T47D (cell line): ENCODE data around the gene EME1.

ENCODE experiments used
- DNase-seq, 2 experiments: peaks; one replicate each; pipeline versions ENCODE4 v3.0.0 to v3.0.0-alpha.2; 2011 to 2012; ENCODE audit warnings: low read depth in 1 of 2, low spot score in 1 of 2
- JUND ChIP-seq: IDR thresholded peaks from 2 replicates; pipeline ENCODE4 v1.6.1; 2012; ENCODE audit warnings: low read depth
- in situ Hi-C: cut with HindIII; loops from 2 replicates; pipeline ENCODE4 v1.10.0; 2016; ENCODE audit warnings: low sequenced_read_pairs, low pct_unique_long_range_greater_than_20kb

EME1 gene

GRCh38 chr17:50375858-50376538 lies 3.0 kb downstream of the EME1 start:
- no peak for TF ChIP-seq JUND
- DNase-seq, result no peak
- in situ Hi-C loops, result no loop called here

GRCh38 chr17:50379351-50380132 lies 6.5 kb downstream of the EME1 start:
- in situ Hi-C loops, result no loop called here
- no peak for DNase-seq
- TF ChIP-seq JUND, result no peak

- DNase-seq, result peak in 1 of 2 experiments; percentile 54
- in situ Hi-C loops, result no loop called here
- TF ChIP-seq JUND, result no peak
Measured at GRCh38 chr17:50380369-50381259, 7.6 kb downstream of the EME1 start.

GRCh38 chr17:50381260-50381815 lies 8.3 kb downstream of the EME1 start:
- DNase-seq, result no peak
- no peak for TF ChIP-seq JUND
- in situ Hi-C loops, result no loop called here

GRCh38 chr17:50381920-50382319 lies 8.9 kb downstream of the EME1 start:
- in situ Hi-C loops, result no loop called here
- TF ChIP-seq JUND, result no peak

GRCh38 chr17:50382931-50383330 lies 9.9 kb downstream of the EME1 start:
- DNase-seq, result no peak
- TF ChIP-seq JUND, result no peak
- in situ Hi-C loops, result no loop called here

More at GRCh38 chr17:50381920-50382319, 8.9 kb downstream of the EME1 start:
- no peak for DNase-seq

GRCh38 chr17:50386510-50386909 lies 13.5 kb downstream of the EME1 start:
- DNase-seq, result no peak
- no peak for TF ChIP-seq JUND
- in situ Hi-C loops, result no loop called here

- TF ChIP-seq JUND, result no peak
- DNase-seq, result no peak
- in situ Hi-C loops, result no loop called here
Measured at GRCh38 chr17:50388728-50389127, 15.7 kb downstream of the EME1 start.

GRCh38 chr17:50389534-50389933 lies 16.5 kb downstream of the EME1 start:
- DNase-seq, result no peak
- TF ChIP-seq JUND, result no peak
- in situ Hi-C loops, result no loop called here

GRCh38 chr17:50392621-50393020 lies 19.6 kb downstream of the EME1 start:
- DNase-seq, result no peak
- in situ Hi-C loops, result no loop called here
- TF ChIP-seq JUND, result no peak

- DNase-seq, result no peak
- TF ChIP-seq JUND, result no peak
- in situ Hi-C loops, result no loop called here
Measured at GRCh38 chr17:50393700-50394099, 20.7 kb downstream of the EME1 start.

- DNase-seq, result no peak
- in situ Hi-C loops, result no loop called here
- no peak for TF ChIP-seq JUND
Measured at GRCh38 chr17:50394711-50395110, 21.7 kb downstream of the EME1 start.
